Activated CD4-positive, alpha-beta T cell treated with anti-CD3 and anti-CD28 coated beads for 1 hour (primary cell): ENCODE data around the gene BTBD9.

Source experiments
- DNase-seq: peaks from one replicate; pipeline ENCODE4 v3.0.0-alpha.2; 2020

BTBD9 gene

DNA sequence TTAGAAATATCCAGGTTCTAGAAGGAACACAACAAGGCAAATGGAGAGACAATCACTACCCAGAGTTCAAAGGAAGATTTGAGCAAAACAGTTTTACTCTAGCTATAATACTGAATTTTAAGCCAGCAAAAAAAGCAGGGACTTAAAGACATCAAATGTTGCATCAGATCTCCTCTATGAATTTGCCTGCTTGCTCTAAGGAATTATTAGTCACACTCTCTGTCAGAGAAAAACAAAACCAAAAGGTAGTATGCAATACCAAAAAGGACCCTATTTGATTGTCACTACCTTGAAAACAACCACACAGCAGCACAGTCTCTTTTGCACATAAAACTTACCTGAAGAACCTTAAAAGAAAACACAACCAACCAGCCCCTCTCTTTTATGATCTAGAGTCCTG lies 46.3 kb downstream of the BTBD9 start:
- no peak for DNase-seq

DNA sequence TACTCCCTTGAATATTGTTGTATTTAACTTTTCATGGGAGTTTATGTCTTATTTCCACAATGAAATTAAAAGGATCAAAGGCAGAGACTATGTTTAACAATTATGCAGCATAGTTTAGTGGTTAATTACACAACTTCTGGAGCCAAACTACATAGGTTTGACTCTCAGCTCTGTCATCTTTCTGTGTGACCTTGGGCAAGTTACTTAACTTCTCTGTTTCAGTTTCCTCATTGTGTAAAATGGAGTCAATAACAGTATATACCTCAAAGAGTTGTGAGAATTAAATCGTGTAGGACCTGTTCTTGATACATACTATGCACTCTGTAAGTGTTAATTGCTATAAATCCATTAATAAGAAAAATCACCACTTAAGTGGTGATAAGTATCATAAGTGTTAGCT lies 48.3 kb downstream of the BTBD9 start:
- no peak for DNase-seq

DNA sequence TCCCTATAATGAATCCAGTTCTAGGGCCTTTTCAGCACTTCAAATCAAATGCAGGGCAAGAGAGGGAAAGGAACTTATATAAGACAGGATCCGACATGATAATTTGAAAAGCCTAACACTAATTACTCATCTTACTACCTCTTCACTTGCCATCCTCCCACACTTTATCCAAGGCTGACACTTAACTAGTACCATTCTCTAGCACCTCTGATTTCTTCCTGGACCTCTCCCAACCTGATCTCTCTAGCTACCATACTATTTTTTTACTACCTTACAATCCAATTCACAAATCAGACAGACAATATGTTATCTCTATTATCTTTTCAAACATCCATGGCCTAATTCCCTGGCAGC lies 50.4 kb downstream of the BTBD9 start:
- no peak for DNase-seq

DNA sequence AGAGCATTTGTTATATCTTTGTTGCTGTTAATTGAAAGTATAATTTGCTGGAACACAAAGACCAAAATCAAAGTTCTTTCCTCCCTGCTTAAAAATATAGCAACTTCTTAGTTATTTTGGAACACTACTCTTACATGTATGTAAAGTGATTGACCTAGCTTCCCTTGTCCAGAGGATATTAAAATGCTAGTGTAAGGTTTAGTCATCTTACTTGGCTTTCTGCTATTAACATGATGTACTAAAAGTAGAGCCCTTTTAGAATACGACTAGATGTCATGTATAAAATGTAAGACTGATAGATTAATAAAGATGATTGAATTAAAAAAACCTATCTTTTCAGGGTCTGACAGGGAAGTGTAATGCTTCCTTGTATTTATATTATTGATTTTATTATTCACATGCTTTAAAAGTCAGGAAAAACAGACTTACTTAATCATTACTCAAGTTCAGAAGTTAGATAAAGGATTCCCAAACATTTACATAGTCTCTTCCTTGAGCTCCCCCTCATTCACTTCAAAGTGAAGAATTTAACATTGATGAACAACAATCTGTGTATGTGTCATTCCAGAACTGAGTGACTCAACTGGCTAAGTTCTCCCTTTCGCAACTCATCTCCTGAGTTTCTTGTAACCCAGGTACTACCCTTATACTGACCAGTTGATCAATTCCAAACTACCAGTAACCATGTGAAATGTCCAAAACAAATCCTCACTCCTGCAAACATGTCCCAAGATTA lies 50.9 kb downstream of the BTBD9 start:
- no peak for DNase-seq

DNA sequence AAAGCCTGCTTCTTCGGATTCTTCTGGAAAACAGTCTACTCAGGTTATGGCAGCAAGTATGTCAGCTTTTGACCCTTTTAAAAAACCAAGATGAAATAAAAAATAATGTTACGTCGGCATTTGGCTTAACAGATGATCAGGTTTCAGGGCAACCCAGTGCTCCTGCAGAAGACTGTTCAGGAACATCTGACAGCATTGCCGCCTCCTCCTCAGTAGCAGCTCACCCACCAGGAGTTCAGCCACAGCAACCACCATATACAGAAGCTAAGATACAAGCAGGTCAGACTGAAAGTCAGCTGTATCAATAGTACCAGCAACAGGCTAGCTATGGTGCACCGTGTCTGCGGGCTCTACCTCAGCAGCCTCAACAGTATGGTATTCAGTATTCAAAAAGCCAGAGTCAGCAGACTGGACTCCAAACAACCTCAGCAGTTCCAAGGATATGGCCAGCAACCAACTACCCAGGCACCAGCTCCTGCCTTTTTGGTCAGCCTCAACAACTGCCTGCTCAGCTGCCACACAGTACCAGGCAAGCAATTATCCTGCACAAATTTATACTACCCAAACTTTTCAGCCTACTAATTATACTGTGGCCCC lies 51.9 kb downstream of the BTBD9 start:
- DNase-seq: no peak

DNA sequence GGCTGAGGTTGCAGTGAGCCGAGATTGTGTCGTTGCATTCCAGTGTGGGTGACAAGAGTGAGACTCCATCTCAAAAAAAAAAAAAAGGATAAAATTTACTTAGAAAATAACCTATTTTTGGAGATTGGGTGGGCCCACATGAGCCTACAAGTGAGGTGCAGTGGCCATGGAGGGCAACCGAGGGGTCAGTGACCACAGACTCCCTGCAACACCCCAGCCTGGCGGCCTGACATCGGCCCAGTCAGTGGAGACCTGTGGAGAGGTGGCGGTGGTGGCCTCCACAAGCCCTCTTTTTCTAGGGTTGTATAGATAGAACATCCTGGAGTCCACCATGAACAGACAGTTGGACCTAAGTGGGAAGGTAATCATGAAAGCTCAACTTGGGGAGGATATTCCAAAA lies 52.7 kb downstream of the BTBD9 start:
- no peak for DNase-seq

DNA sequence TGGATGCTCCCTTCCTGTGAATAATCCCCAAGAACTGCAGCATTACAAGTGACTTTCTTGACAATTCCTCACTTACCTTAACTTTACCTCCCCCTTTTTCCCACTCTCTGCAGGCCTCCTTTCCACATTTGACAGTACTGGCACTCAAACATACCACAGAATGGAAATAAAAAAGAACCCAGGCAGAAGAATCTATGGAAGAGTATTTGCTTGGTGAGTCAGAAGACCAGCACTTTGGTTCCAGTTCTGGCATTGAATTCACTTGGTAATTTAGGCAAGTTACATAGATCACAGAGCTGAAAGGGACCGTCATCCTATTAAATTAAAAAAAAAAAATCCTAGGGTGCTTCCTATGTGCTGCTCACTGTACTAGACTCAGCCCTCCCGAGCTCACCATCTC lies 55.0 kb downstream of the BTBD9 start:
- DNase-seq: no peak

DNA sequence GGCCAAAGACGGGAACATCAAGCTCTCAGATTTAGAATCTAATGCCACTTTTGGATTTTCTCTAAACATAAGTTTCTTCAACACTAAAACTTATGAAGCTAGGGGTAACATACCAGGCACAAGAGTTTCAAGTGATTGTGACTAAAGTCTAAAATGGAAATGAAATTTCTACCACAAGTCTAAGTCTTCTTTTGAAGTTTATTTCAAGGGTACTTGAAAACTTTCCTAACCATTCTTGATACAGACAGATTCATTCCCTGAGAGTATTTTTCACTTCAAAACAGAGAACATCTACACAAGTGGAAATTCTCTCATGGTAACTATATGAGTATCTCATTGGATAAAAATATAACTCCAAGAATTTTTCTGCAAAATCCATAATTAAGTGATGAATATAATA lies 56.2 kb downstream of the BTBD9 start:
- DNase-seq: no peak

DNA sequence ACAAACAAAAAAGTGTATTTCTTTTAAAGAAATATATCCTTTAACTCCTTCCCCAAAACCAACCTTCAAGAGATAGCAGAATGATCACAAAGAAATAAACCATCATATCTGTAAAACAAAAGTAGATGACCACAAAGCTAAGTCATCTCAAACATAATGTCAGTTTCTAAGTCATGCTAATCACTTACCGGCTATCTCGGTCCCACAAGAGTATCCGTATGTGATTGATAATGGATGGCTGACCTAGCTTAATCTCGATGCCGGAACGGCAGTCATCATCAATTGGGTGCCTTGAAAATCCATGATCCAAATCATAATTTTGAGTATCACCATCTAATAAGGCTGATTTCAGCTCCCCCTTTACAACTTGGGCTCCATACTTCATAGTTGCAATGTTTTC lies 59.7 kb downstream of the BTBD9 start:
- no peak for DNase-seq

DNA sequence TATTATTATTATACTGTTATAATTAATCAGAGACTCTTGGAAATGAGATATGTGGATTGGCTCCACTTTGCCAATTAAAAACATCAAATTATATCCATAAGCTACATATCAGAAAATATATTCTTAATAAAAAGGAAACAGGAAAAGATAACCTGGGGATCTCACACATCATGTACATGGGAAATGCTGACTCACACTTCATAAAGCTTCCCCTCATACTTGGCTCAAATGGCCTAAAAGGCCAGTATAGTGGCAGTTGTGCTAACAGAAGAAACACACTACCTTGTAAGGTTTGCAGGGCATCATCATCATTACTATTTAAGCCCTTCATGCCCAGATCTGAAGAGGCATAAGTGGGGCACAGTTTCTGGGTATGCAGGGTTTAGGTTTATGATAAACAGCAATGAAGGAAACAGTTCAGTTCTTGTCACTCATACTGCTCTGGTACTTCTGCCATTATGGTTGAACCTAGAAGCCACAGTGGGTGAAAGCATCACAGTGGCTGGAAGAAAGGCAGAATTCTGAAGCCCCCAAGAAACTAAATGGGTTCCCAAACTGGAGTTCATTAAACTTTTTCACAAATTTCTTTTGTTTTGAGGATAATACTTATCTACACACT lies 60.6 kb downstream of the BTBD9 start:
- no peak for DNase-seq

DNA sequence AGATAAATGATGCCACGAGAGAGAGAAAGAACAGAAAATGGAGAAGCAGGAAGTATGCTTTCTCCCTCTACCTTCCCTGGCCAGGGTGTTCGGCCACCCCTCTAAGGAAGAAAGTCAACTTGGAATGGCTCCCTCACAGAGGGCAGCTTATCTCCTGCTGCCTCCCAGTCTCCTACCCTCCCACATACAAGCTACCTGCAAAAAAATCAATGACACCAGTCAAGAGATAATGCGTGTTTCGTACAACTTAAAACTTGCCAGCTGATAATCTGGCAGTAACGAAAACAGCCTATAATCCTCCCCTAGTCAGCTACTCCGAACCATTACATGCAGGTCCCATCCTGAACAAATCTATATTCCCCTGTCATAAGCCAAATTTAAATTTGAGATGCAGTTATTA lies 61.7 kb downstream of the BTBD9 start:
- DNase-seq: no peak

DNA sequence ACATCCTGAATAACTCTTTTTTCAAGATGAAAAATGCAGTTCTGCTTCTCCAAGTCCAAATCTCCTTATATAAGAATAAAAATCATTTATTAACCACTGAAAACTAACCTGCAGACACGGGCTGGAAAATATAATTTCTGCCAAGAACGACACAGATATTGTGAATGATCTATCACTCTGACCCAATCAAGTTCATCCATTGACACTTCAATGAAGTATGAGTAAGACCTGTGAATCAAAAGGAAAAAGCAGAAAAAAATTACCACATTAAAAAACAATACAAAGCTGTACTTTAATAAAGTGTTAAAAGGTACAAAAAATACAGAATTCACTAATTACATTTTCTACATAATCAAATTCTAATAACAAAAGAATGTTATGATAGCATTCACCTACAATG lies 62.2 kb downstream of the BTBD9 start:
- DNase-seq: no peak

DNA sequence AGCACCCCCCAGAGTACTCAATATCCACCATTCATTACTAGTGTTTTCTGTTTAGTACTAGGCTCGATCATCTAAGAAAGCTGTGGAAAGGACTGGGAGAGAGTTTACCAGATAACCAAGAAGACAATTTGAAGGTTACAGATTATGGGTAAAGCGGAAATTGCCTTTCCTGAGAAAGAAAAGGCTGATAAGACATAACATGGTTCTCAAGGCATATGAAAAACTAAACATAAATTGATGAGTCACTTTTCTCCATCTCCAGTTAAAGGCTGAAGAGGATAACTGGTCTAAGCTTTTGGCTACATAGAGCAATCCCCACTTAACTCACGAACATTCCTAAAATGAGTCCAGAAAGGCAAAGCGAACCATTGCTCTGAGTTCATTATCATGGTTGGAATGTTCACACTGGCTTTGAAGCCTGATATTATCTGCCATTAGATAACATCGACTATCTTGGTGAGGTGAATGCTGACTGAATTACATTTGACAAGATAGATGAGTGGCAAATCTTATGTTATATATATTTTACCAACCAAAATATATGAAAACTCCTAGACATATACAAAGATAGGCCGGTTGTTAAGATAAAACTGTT lies 65.8 kb downstream of the BTBD9 start:
- DNase-seq: no peak

DNA sequence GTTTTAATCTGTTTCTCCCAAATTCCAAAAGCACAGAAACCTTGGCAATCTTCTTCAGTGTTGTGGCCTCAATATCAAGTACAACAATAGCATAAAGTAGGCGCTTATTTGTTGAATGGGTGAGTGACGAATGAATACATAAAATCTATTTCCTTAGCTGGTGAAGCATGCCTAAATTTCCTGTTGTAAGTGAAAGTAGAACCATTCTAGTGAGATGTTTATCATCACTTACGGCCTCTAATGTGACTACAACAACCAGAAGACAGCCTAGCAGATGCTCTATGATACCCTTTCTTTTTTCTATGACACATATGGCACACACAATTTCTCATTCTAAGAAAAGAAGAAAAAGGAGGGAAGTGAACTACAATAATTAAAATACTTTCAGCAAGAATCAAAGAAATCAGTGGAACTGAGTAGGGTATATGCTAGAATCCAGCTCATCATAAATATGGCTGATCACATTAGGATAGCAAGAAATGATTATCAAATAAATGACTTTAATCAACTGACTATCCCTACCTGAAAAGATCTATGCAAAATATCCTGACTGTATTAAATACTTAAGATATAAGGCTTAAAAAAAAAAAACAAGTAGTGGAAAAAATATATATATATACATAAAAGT lies 67.4 kb downstream of the BTBD9 start:
- DNase-seq: no peak

DNA sequence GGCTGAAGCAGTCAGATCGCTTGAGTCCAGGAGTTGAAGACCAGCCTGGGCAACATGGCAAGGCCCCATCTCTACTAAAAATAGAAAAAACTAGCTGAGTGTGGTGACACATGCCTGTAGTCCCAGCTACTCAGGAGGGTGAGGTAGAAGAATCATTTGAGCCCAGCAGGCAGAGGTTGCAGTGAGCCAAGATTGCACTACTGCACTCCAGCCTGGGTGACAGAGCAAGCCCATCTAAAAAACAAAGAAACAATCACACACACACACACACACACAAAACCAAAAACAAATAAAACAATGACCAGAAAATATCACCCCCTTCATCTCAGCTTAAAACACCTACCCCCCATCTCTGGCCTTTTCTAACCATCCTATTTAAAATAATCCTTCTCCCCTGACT lies 68.0 kb downstream of the BTBD9 start:
- DNase-seq: no peak

DNA sequence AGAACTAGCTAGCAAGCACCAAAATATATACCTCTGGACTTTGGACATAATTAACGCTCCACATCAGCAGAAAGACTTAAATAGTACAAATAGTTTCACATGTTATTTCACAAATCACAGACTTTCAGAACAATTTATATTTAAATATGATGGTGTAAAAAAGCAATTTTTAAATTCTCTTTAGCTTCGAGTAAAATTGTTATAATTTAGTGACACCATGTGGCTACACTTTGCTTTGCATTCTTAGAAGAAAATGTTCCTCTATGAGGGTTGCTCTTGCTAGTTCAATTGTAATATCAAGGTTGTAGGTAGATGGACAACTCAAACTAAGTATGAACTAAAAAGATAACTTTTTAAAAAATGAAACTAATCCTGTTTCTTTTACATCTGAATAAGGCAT lies 69.0 kb downstream of the BTBD9 start:
- no peak for DNase-seq

DNA sequence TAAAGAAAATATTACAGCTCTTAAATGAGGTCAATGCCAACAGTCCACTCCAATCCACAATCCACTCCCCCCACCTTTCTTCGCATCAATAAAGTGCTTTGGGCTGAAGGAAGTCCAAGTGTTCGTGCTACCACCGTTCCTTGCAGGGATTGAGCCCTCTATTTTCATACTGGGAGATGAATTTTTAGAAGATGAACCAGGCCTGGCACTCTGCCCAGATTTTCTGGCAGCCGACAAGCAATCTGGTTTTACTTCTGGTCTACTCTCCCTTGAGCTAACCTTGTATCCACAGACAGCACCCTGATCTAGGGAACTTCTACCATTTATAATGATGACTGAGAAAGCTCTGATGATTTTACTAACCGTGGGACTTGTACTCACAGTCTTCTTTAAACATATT lies 72.3 kb downstream of the BTBD9 start:
- no peak for DNase-seq

DNA sequence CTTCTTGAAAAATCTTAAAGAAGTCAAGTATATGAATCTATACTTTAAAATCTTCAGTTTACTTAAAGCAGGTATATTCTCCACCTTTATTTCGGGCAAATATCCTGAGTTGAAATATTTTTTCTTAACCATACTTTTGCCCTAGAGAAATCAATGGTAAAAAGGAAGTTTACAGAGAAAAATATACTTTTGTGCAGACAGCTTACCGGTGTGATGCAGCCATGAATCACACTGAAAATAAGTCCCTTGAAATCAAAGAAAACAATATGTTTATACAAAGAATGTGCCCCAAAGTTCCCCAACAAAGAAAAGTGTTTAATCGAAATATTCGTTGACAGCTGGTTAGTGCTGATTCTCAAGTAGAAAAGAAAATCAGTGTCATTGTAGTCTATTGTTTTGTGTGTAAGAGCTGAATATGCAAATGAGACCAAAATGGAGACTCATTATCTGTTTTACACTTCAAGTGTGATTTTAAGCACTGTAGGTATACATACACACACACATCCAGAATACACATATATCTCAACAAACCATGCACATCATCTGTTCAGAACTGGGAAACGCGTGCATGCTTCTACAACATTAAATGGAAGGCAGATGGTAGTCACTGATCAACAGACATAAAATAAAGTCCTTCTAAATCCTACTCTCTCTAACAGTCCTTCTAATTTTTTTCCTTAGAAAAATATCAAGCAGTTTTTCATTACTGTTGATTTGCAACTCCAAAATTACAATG lies 73.3 kb downstream of the BTBD9 start:
- no peak for DNase-seq

DNA sequence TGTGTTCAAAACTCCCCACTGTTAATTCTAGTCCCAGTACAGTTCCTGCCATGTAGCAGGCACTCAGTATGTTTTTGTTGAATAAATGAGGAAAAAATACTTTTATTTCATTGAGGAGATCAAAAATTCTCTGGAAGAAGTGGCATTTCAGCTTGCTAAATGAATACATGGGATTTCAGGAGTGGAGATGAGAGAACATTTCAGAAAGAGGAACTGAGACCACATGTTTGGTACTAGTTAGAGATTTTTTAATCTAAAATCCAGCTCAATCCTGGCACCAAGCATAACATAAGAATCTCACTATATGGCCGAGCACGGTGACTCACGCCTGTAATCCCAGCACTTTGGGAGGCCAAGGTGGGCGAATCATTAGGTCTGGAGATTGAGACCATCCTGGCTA lies 75.4 kb downstream of the BTBD9 start:
- DNase-seq: no peak

DNA sequence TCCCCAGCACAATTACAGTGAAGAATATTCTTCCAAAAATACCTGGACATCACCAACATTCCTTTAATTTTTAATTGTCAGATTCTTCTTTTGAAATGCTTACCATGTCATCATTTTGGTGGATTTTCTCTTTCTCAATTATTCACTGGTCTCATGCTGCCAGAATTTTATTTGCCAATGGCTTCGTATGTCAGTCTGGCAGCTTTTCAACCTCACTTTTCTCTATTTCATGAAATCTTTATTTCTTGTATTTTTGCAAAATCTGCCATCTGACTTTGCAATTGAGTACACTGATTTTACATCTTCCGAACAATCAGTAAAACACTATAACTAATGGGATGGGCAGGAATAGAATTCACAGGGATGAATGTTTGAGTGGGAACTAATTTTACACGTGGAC lies 84.1 kb downstream of the BTBD9 start:
- no peak for DNase-seq

DNA sequence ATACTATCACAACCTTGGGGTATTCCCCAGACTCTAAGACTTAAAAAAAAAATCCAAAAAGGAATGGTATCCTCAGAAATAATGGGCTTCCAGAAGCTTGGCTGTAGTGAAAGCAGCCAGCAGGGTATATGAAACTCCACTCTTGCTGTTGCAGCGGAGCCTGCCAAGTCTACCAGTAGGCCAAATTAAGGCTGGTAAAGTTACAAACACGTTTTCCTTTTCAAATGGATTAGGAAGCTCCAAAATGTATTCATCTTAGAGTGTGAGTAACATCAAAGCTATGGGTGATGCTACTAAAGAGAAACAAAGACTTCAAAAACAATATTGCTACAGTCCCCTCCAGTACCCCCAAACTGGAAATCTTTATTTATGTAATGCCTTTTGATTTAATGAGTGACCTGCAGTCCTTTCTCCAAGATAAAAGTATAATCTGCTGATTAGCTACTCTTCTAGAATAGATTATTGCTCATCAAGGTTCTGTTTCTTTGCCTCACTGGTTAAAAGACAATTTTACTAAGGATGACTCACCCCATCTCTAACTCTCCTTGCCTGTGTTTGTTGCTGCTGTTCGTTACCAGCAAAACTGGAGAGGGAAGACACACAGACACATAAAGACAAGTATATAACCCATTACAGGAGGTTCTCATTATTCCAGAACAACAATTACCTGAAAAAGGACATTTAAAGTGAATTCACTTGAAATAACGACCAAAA lies 84.9 kb downstream of the BTBD9 start:
- no peak for DNase-seq

DNA sequence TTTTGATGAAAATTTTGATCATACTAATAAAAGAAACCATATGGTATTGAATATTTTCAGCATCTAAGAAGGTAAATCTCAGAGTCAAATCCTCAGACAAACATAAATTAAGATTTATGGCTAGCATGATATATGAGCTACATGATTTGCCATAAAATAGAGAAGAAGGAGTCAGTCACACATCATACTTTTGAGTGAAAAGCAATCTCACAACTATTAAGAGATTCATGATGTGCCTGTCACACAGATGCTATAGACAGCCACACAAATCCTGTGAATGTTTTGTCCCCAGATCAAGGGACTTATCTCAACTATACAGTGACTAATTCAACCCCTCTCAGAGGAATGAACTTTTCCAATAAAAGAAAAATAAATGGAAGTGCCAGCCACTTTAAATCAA lies 85.7 kb downstream of the BTBD9 start:
- DNase-seq: no peak

DNA sequence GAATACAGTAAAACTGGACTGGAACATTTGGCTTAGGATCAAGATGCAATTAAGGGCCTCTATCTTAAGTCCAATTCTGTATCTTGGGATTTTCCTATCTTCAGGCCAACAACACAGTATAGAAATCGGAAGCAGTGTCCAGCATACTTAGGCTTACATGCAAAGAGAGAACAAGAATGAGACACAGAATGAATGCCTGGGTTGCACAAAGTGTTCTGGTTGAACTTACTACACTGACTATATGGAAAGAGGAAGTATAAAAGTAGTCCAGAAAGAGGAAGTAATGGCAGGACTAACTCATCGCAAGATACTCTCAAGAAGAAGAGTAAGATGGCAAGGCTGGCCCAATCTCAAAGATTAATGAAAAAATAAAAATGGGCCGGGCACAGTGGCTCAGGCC lies 87.6 kb downstream of the BTBD9 start:
- no peak for DNase-seq
